Measurements from ENCODE around the gene ENPP3.

DNA sequence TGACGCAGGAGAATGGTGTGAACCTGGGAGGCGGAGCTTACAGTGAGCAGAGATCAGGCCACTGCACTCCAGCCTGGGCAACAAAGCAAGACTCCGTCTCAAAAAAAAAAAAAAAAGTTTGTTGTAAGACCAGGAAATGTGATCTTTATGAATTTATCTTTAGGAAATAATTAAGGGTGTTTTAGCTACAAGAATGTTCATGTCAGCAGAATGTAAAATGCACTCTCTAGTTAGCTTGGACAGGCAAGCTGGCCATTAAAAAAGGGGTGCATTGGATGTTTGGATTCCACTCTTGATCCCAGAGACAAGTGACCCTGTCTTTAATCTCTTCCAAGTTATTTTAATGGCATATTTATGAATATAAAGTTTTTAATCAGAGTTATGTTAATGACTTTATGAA is 19.6 kb downstream of the ENPP3 start:
- TF ChIP-seq POLR2A (IDR thresholded peaks at IDR 0.05; ENCODE audit: low read length): peak; percentile 11
- TF ChIP-seq GATA1 (IDR thresholded peaks at IDR 0.05; ENCODE audit: low read depth, low read length): no peak
